Neural cell (in vitro differentiated cells): Measurements from ENCODE around the gene CGGBP1. TPM values are rescaled to one million over a fixed set of nuclear protein-coding genes. Genes with fewer than 3 reads are reported as not detected.
"Not testable (repeated sequence)": the region's sequence is repeated elsewhere in the genome, so short reads cannot be mapped to it uniquely, and the experiment has no call there.

ENCODE experiments used
- H2AFZ ChIP-seq: fragments of 200-600, 300-800 bp; sonication (generic), shearing (Covaris generic); 2 replicates; pipeline ENCODE4 v1.6.0; 2014; ENCODE audit warnings: low read depth, mild to moderate bottlenecking, antibody characterized with exemption, low read length, moderate library complexity
- H3F3A ChIP-seq: fragments of 200-600 bp; shearing (Covaris generic); 2 replicates; pipeline ENCODE4 v1.6.1; 2016; ENCODE audit warnings: mild to moderate bottlenecking, moderate library complexity, mixed read lengths, antibody characterized with exemption, low read length; ENCODE audit not compliant: insufficient read depth, poor library complexity, severe bottlenecking
- H3K27ac ChIP-seq: fragments of 200-600, 300-800 bp; sonication (generic), shearing (Covaris generic); 2 replicates; pipeline ENCODE4 v1.5.1; 2014; ENCODE audit warnings: mild to moderate bottlenecking, low read length, moderate library complexity
- H3K27me3 ChIP-seq: fragments of 300-800, 200-600 bp; sonication (generic), shearing (Covaris generic); 2 replicates; pipeline ENCODE4 v1.6.0; 2014; ENCODE audit warnings: mild to moderate bottlenecking, low read depth, low read length, moderate library complexity; ENCODE audit not compliant: insufficient read depth
- H3K36me3 ChIP-seq: fragments of 300-800, 200-600 bp; sonication (generic), shearing (Covaris generic); 2 replicates; pipeline ENCODE4 v1.5.1; 2014; ENCODE audit warnings: mild to moderate bottlenecking, antibody characterized with exemption, low read length, moderate library complexity; ENCODE audit not compliant: insufficient read depth
- H3K4me2 ChIP-seq: fragments of 300-800, 200-600 bp; sonication (generic), shearing (Covaris generic); 2 replicates; pipeline ENCODE4 v1.6.0; 2014; ENCODE audit warnings: mild to moderate bottlenecking, low read length
- H3K4me3 ChIP-seq: fragments of 300-800, 200-600 bp; sonication (generic), shearing (Covaris generic); 2 replicates; pipeline ENCODE4 v1.5.1; 2014; ENCODE audit warnings: mild to moderate bottlenecking, low read length, moderate library complexity
- H3K79me2 ChIP-seq: fragments of 200-600 bp; shearing (Covaris generic); replicated peaks from 2 replicates; pipeline ENCODE4 v1.6.0; 2014; ENCODE audit warnings: mild to moderate bottlenecking, low read length, moderate library complexity; ENCODE audit not compliant: insufficient read depth
- H3K9ac ChIP-seq: fragments of 300-800, 200-600 bp; sonication (generic), shearing (Covaris generic); 2 replicates; pipeline ENCODE4 v1.6.1; 2016; ENCODE audit warnings: mild to moderate bottlenecking, low read length, mixed read lengths
- H3K9me2 ChIP-seq: fragments of 200-600 bp; shearing (Covaris generic); 2 replicates; pipeline ENCODE4 v1.6.1; 2016; ENCODE audit warnings: mild to moderate bottlenecking, low read length, mixed read lengths; ENCODE audit not compliant: insufficient read depth
- H3K9me3 ChIP-seq: fragments of 200-600, 300-800 bp; sonication (generic), shearing (Covaris generic); 2 replicates; pipeline ENCODE4 v1.6.1; 2016; ENCODE audit warnings: mild to moderate bottlenecking, mixed run types, low read length, moderate library complexity, mixed read lengths
- H4K20me1 ChIP-seq: fragments of 200-600 bp; shearing (Covaris generic); 2 replicates; pipeline ENCODE4 v1.6.1; 2016; ENCODE audit warnings: mild to moderate bottlenecking, mixed run types; ENCODE audit not compliant: insufficient read depth
- EP300 ChIP-seq: fragments of 450-650 bp; conservative IDR thresholded peaks from 2 replicates; pipeline ENCODE4 v1.6.1; 2014; ENCODE audit warnings: antibody characterized with exemption, mild to moderate bottlenecking, moderate library complexity; ENCODE audit not compliant: poor library complexity, severe bottlenecking
- EZH2 ChIP-seq: fragments of 200-600, 300-800 bp; shearing (Covaris generic), sonication (generic); IDR thresholded peaks from 2 replicates; pipeline ENCODE4 v1.6.1; 2014; ENCODE audit warnings: antibody characterized with exemption, low read length, borderline replicate concordance, mild to moderate bottlenecking; ENCODE audit not compliant: insufficient read depth, poor library complexity, severe bottlenecking
- MXI1 ChIP-seq: fragments of 450-650 bp; conservative IDR thresholded peaks from 2 replicates; pipeline ENCODE4 v1.6.1; 2014; ENCODE audit warnings: antibody characterized with exemption, mild to moderate bottlenecking; ENCODE audit not compliant: poor library complexity, severe bottlenecking
- POLR2AphosphoS5 ChIP-seq: IDR thresholded peaks from 2 replicates; pipeline ENCODE4 v1.6.1; 2012
- RAD21 ChIP-seq: fragments of 450-650 bp; conservative IDR thresholded peaks from 2 replicates; pipeline ENCODE4 v1.6.1; 2014; ENCODE audit warnings: antibody characterized with exemption, mild to moderate bottlenecking, moderate library complexity
- SMC3 ChIP-seq: fragments of 450-650 bp; conservative IDR thresholded peaks from 2 replicates; pipeline ENCODE4 v1.6.1; 2014; ENCODE audit warnings: antibody characterized with exemption, mild to moderate bottlenecking, moderate library complexity; ENCODE audit not compliant: poor library complexity
- TAF1 ChIP-seq: IDR thresholded peaks from 2 replicates; pipeline ENCODE4 v1.6.1; 2012; ENCODE audit warnings: low read depth
- polyA plus RNA-seq: library from polyadenylated mRNA; depleted of rRNA; stranded (reverse); fragments of >200 nt; gene quantifications from 2 replicates; pipeline ENCODE4 v1.2.3, GENCODE V29; 2014
- TF ChIP-seq, protein P1 (sequence below): fragments of 450-650 bp; IDR thresholded peaks from 2 replicates; pipeline ENCODE4 v1.5.1; 2014; ENCODE audit warnings: antibody characterized with exemption, mild to moderate bottlenecking, moderate library complexity; ENCODE audit not compliant: poor library complexity, severe bottlenecking
- TF ChIP-seq, protein P2 (sequence below): IDR thresholded peaks from 2 replicates; pipeline ENCODE4 v1.6.1; 2012; ENCODE audit warnings: borderline replicate concordance

CGGBP1 gene
- polyA plus RNA-seq, 1 donor from 2014 or later, result 139 TPM

DNA sequence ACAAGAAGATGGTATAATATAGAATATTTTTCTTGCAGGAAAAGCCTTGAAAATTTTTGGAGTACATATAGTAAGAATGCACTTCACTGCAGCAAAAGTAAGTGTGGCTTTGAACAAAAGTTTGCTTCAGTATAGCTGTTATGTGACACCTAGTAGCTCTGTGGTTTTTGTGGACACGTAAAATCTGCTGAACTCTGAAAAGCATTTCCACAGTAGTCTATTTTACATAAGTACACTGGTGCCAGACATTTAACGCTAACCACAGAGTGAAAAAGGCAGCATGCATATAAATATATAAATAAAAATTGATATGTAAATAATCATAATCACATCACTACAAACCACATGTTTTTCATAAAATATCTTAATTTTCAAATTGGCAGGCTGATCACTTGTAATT, 39.8 kb downstream of the CGGBP1 start:
- Histone ChIP-seq H3K9ac (no peak overlapping the region), H3K27ac (no peak overlapping the region), H4K20me1 (no peaks in the 10 kb centered on the region), H2AFZ (no peak overlapping the region), H3K4me2 (no peak overlapping the region), H3K27me3 (no peaks in the 10 kb centered on the region), H3F3A (no peaks in the 10 kb centered on the region), H3K9me3 (no peaks in the 10 kb centered on the region), H3K36me3 (no peaks in the 10 kb centered on the region), H3K79me2 (no peaks in the 10 kb centered on the region), H3K4me3 (no peak overlapping the region), H3K9me2 (no peaks in the 10 kb centered on the region)
- TF ChIP-seq POLR2AphosphoS5, result no peak
- no peak for TF ChIP-seq MXI1
- TF ChIP-seq, protein P1, sequence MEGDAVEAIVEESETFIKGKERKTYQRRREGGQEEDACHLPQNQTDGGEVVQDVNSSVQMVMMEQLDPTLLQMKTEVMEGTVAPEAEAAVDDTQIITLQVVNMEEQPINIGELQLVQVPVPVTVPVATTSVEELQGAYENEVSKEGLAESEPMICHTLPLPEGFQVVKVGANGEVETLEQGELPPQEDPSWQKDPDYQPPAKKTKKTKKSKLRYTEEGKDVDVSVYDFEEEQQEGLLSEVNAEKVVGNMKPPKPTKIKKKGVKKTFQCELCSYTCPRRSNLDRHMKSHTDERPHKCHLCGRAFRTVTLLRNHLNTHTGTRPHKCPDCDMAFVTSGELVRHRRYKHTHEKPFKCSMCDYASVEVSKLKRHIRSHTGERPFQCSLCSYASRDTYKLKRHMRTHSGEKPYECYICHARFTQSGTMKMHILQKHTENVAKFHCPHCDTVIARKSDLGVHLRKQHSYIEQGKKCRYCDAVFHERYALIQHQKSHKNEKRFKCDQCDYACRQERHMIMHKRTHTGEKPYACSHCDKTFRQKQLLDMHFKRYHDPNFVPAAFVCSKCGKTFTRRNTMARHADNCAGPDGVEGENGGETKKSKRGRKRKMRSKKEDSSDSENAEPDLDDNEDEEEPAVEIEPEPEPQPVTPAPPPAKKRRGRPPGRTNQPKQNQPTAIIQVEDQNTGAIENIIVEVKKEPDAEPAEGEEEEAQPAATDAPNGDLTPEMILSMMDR, result no peak
- TF ChIP-seq EZH2, result no peak
- no peak for TF ChIP-seq TAF1
- TF ChIP-seq, protein P2, sequence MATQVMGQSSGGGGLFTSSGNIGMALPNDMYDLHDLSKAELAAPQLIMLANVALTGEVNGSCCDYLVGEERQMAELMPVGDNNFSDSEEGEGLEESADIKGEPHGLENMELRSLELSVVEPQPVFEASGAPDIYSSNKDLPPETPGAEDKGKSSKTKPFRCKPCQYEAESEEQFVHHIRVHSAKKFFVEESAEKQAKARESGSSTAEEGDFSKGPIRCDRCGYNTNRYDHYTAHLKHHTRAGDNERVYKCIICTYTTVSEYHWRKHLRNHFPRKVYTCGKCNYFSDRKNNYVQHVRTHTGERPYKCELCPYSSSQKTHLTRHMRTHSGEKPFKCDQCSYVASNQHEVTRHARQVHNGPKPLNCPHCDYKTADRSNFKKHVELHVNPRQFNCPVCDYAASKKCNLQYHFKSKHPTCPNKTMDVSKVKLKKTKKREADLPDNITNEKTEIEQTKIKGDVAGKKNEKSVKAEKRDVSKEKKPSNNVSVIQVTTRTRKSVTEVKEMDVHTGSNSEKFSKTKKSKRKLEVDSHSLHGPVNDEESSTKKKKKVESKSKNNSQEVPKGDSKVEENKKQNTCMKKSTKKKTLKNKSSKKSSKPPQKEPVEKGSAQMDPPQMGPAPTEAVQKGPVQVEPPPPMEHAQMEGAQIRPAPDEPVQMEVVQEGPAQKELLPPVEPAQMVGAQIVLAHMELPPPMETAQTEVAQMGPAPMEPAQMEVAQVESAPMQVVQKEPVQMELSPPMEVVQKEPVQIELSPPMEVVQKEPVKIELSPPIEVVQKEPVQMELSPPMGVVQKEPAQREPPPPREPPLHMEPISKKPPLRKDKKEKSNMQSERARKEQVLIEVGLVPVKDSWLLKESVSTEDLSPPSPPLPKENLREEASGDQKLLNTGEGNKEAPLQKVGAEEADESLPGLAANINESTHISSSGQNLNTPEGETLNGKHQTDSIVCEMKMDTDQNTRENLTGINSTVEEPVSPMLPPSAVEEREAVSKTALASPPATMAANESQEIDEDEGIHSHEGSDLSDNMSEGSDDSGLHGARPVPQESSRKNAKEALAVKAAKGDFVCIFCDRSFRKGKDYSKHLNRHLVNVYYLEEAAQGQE, result no peak
- no peak for TF ChIP-seq RAD21
- TF ChIP-seq EP300, result no peak
- no peak for TF ChIP-seq SMC3

DNA sequence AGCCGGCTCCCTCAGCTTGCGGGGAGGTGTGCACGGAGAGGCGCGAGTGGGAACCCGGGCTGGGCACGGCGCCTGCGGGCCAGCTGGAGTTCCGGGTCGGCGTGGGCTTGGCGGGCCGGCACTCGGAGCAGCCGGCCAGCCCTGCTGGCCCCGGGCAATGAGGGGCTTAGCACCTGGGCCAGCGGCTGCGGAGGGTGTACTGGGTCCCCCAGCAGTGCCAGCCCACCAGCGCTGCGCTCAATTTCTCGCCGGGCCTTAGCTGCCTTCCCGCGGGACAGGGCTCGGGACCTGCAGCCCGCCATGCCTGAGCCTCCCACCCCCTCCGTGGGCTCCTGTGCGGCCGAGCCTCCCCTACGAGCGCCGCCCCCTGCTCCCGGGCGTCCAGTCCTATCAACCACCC, 43.1 kb downstream of the CGGBP1 start:
- not testable (repeated sequence) for H4K20me1 ChIP-seq, H3K27ac ChIP-seq, H3K36me3 ChIP-seq, H3K79me2 ChIP-seq, H3K9me2 ChIP-seq, H3K9ac ChIP-seq, H3K9me3 ChIP-seq, H3K4me2 ChIP-seq, H2AFZ ChIP-seq, H3F3A ChIP-seq, H3K27me3 ChIP-seq, H3K4me3 ChIP-seq

DNA sequence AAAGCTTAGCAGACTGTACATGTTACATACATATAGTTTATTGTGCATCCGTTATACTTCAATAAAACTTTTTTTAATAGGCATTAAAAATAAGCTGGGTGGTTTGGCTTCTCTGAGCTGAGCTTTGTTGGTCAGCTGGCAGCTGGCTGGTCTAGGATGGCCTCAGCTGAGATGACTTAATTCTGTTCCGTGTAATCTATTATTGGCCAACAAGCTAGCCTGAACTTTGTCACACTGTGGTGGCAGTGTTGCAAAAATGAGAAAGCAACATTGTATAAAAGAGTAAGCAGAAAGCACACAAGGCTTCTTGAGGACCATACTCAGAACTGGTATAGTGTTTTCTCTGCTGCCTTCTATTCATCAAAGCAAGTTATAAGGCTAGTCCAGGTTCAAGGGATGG, 45.2 kb downstream of the CGGBP1 start:
- no peak overlapping the region for H3K4me3 ChIP-seq
- no peaks in the 10 kb centered on the region for H4K20me1 ChIP-seq
- H2AFZ ChIP-seq, result no peak overlapping the region
- no peaks in the 10 kb centered on the region for H3K36me3 ChIP-seq
- H3K27ac ChIP-seq, result no peak overlapping the region
- H3F3A ChIP-seq, result no peaks in the 10 kb centered on the region
- H3K9ac ChIP-seq, result no peak overlapping the region
- H3K4me2 ChIP-seq, result no peak overlapping the region
- H3K9me2 ChIP-seq, result no peaks in the 10 kb centered on the region
- no peaks in the 10 kb centered on the region for H3K9me3 ChIP-seq
- no peaks in the 10 kb centered on the region for H3K79me2 ChIP-seq
- H3K27me3 ChIP-seq, result no peaks in the 10 kb centered on the region
- TF ChIP-seq MXI1, result no peak
- TF ChIP-seq, protein P1, result no peak
- TF ChIP-seq EP300, result no peak
- no peak for TF ChIP-seq RAD21
- TF ChIP-seq TAF1, result no peak
